D721Med (cell line): Measurements from ENCODE around the gene SLC9A9.

Experiments
- DNase-seq: peaks from one replicate; pipeline ENCODE4 v3.0.0; 2011; ENCODE audit warnings: low spot score; ENCODE audit not compliant: insufficient read length
- FAIRE-seq: peaks from 2 replicates; lab custom pipeline; 2011; peaks lifted over from hg19 to GRCh38; lab: Jason Lieb, UNC
- CTCF ChIP-seq: IDR thresholded peaks from 2 replicates; pipeline ENCODE4 v1.5.1; 2012; ENCODE audit warnings: mild to moderate bottlenecking, control low read depth; ENCODE audit not compliant: insufficient read depth; ENCODE audit errors: missing control alignments

Gene SLC9A9

GRCh38 chr3:143239031-143239430, 609.2 kb downstream of the SLC9A9 start:
- FAIRE-seq, result no peak
- DNase-seq, result no peak
- TF ChIP-seq CTCF, result no peak

GRCh38 chr3:143237077-143237627, 611.1 kb downstream of the SLC9A9 start:
- no peak for DNase-seq
- no peak for FAIRE-seq
- no peak for TF ChIP-seq CTCF

- no peak for TF ChIP-seq CTCF
- FAIRE-seq (no peak), DNase-seq (no peak)
These were observed 611.9 kb downstream of the SLC9A9 start for GRCh38 chr3:143236226-143236964.

GRCh38 chr3:143235614-143236204, 612.6 kb downstream of the SLC9A9 start:
- FAIRE-seq (no peak), DNase-seq (no peak)
- TF ChIP-seq CTCF, result no peak

GRCh38 chr3:143234526-143234925, 613.7 kb downstream of the SLC9A9 start:
- FAIRE-seq (no peak), DNase-seq (no peak)
- no peak for TF ChIP-seq CTCF

GRCh38 chr3:143232981-143233380, 615.3 kb downstream of the SLC9A9 start:
- no peak for TF ChIP-seq CTCF
- FAIRE-seq, result no peak

GRCh38 chr3:143228405-143228804, 619.9 kb downstream of the SLC9A9 start:
- TF ChIP-seq CTCF, result no peak
- FAIRE-seq (no peak), DNase-seq (no peak)

More at GRCh38 chr3:143232981-143233380, 615.3 kb downstream of the SLC9A9 start:
- DNase-seq, result no peak
